ENCODE measurements around the gene SYNE1. TPM values are rescaled to one million over a fixed set of nuclear protein-coding genes. Genes with fewer than 3 reads are reported as not detected.
"Not testable (repeated sequence)": the region's sequence is repeated elsewhere in the genome, so short reads cannot be mapped to it uniquely, and the experiment has no call there.

SYNE1 gene
- total and polyA plus RNA-seq, 7 donors = 7.2 to 203 (median 86.4) TPM

GRCh38 chr6:152631376-152631775, 5.8 kb downstream of the SYNE1 start:
- no peak for DNase-seq
- Histone ChIP-seq H3K27me3 (no peaks in the 10 kb centered on the region), H3K36me3 (no peaks in the 10 kb centered on the region), H3K27ac (no peak overlapping the region), H3K4me1 (peaks cover 0 to 4% (median 4%) of the 10 kb centered on the region in 4 donors), H3K9me3 (no peaks in the 10 kb centered on the region), H3K4me3 (no peak overlapping the region)
- TF ChIP-seq POLR2A (IDR thresholded peaks at IDR 0.05) (no peak), EP300 (IDR thresholded peaks at IDR 0.05) (no peak), CTCF (IDR thresholded peaks at IDR 0.05) (no peak), POLR2AphosphoS5 (IDR thresholded peaks at IDR 0.05) (no peak)
- intact Hi-C loops (cut with DNase I) = no loop called here
- WGBS, 2 donors = 86 to 92% methylated on average over 3 of the region's 3 CpGs

GRCh38 chr6:152630832-152631231, 6.3 kb downstream of the SYNE1 start:
- H3K27ac ChIP-seq = no peak overlapping the region
- H3K9me3 ChIP-seq = no peaks in the 10 kb centered on the region
- H3K4me3 ChIP-seq = no peak overlapping the region
- 40 to 79% methylated on average over 1 of the region's 1 CpG for WGBS, 2 donors
- TF ChIP-seq EP300 (IDR thresholded peaks at IDR 0.05) (no peak), POLR2A (IDR thresholded peaks at IDR 0.05) (no peak), CTCF (IDR thresholded peaks at IDR 0.05) (no peak)
- no peaks in the 10 kb centered on the region for H3K36me3 ChIP-seq
- no peaks in the 10 kb centered on the region for H3K27me3 ChIP-seq
- DNase-seq = no peak
- intact Hi-C loops (cut with DNase I) = no loop called here
- H3K4me1 ChIP-seq = peaks cover 0 to 3% (median 1%) of the 10 kb centered on the region in 4 donors

- 45 to 60% methylated on average over 2 of the region's 2 CpGs for WGBS, 2 donors
- Histone ChIP-seq H3K9me3 (no peaks in the 10 kb centered on the region), H3K4me3 (no peak overlapping the region), H3K27ac (no peak overlapping the region), H3K36me3 (no peaks in the 10 kb centered on the region), H3K27me3 (no peaks in the 10 kb centered on the region), H3K4me1 (no peaks in the 10 kb centered on the region)
- no peak for DNase-seq
- TF ChIP-seq EP300 (IDR thresholded peaks at IDR 0.05) = no peak
- TF ChIP-seq POLR2A (IDR thresholded peaks at IDR 0.05) = no peak
- TF ChIP-seq POLR2AphosphoS5 (IDR thresholded peaks at IDR 0.05) = no peak
- TF ChIP-seq CTCF (IDR thresholded peaks at IDR 0.05) = no peak
- intact Hi-C loops (cut with DNase I) = no loop called here
These were observed 11.9 kb downstream of the SYNE1 start for GRCh38 chr6:152625213-152625612.

GRCh38 chr6:152614776-152615175, 22.4 kb downstream of the SYNE1 start:
- H3K27me3 ChIP-seq; H3K4me3 ChIP-seq; H3K27ac ChIP-seq; H3K4me1 ChIP-seq; H3K36me3 ChIP-seq; intact Hi-C loops (cut with DNase I); H3K9me3 ChIP-seq; DNase-seq: not testable (repeated sequence)
- 89 to 95% methylated on average over 3 of the region's 3 CpGs for WGBS, 2 donors

- Histone ChIP-seq H3K27me3 (no peaks in the 10 kb centered on the region), H3K36me3 (no peaks in the 10 kb centered on the region), H3K4me1 (no peaks in the 10 kb centered on the region), H3K4me3 (no peak overlapping the region), H3K9me3 (no peaks in the 10 kb centered on the region), H3K27ac (no peak overlapping the region)
- 69 to 79% methylated on average over 10 of the region's 10 CpGs for WGBS, 2 donors
- no peak for DNase-seq
- no peak for TF ChIP-seq POLR2A (IDR thresholded peaks at IDR 0.05)
- no peak for TF ChIP-seq POLR2AphosphoS5 (IDR thresholded peaks at IDR 0.05)
- no peak for TF ChIP-seq EP300 (IDR thresholded peaks at IDR 0.05)
- TF ChIP-seq CTCF (IDR thresholded peaks at IDR 0.05) = no peak
- intact Hi-C loops (cut with DNase I) = no loop called here
These were observed 28.0 kb downstream of the SYNE1 start for GRCh38 chr6:152609125-152609670.

Data from sigmoid colon (tissue), 7 donors.